A673 (cell line): ENCODE data around the gene PCNT. TPM values are rescaled to one million over a fixed set of nuclear protein-coding genes. Genes with fewer than 3 reads are reported as not detected.

Experiments
- BruUV-seq: library from RNA; stranded (reverse); fragments of 400-500 nt; replicated peaks from 2 replicates; lab custom pipeline; 2021; lab: Mats Ljungman, UMichigan
- CTCF ChIA-PET: fragments of 300-600 bp; sonication (Branson Sonifier 250); formaldehyde crosslinking; loops from one replicate; lab custom pipeline; 2022; ENCODE audit warnings: antibody characterized with exemption; lab: Charles Lee
- POLR2A ChIA-PET: fragments of 300-600 bp; sonication (Branson Sonifier 250); formaldehyde crosslinking; loops from one replicate; lab custom pipeline; 2022; ENCODE audit warnings: antibody characterized with exemption; ENCODE audit not compliant: low non-redundant PET; lab: Charles Lee
- DNase-seq: peaks from one replicate; pipeline ENCODE4 v3.0.0-alpha.2; 2015; ENCODE audit warnings: low spot score
- H3K27ac ChIP-seq: fragments of 200-600 bp; sonication (generic); 2 replicates; pipeline ENCODE4 v1.5.1; 2016; ENCODE audit warnings: mixed run types, low read depth, mild to moderate bottlenecking, mixed read lengths, antibody characterized with exemption, low read length; ENCODE audit not compliant: poor library complexity, severe bottlenecking
- H3K27me3 ChIP-seq: fragments of 200-600 bp; sonication (generic); replicated peaks from 2 replicates; pipeline ENCODE4 v1.6.1; 2017; ENCODE audit warnings: mixed run types, low read depth, mild to moderate bottlenecking, mixed read lengths, antibody characterized with exemption, low read length; ENCODE audit not compliant: insufficient read depth, poor library complexity
- H3K36me3 ChIP-seq: fragments of 200-600 bp; sonication (generic); 2 replicates; pipeline ENCODE4 v1.6.1; 2016; ENCODE audit warnings: mixed run types, mild to moderate bottlenecking, mixed read lengths, antibody characterized with exemption, low read length; ENCODE audit not compliant: insufficient read depth, poor library complexity, severe bottlenecking
- H3K4me1 ChIP-seq: fragments of 200-600 bp; sonication (generic); 2 replicates; pipeline ENCODE4 v1.6.1; 2017; ENCODE audit warnings: mixed run types, mild to moderate bottlenecking, mixed read lengths, antibody characterized with exemption, low read length; ENCODE audit not compliant: insufficient read depth, poor library complexity, severe bottlenecking
- H3K4me3 ChIP-seq: fragments of 200-600 bp; sonication (generic); 2 replicates; pipeline ENCODE4 v1.5.1; 2016; ENCODE audit warnings: low read depth, mixed run types, mild to moderate bottlenecking, mixed read lengths, low read length; ENCODE audit not compliant: poor library complexity, severe bottlenecking
- H3K9me3 ChIP-seq: fragments of 200-600 bp; sonication (generic); 2 replicates; pipeline ENCODE4 v1.6.1; 2016; ENCODE audit warnings: mixed run types, low read depth, mild to moderate bottlenecking, mixed read lengths, antibody characterized with exemption, low read length; ENCODE audit not compliant: poor library complexity, severe bottlenecking
- EZH2 ChIP-seq: fragments of 200-600 bp; sonication (generic); IDR thresholded peaks from 2 replicates; pipeline ENCODE4 v1.6.1; 2017; ENCODE audit warnings: borderline replicate concordance, low read depth, mild to moderate bottlenecking, mixed read lengths, antibody characterized with exemption, low read length; ENCODE audit not compliant: poor library complexity, severe bottlenecking
- intact Hi-C: fragments of 100-400 bp; cut with micrococcal nuclease; formaldehyde crosslinking; loops from one replicate; pipeline ENCODE4 v1.10.0; 2022; ENCODE audit not compliant: unreplicated experiment
- total RNA-seq: library from RNA; stranded (reverse); gene quantifications from 2 replicates; pipeline ENCODE4 v1.2.3, GENCODE V29; 2021
- TF ChIP-seq, protein P1 (sequence below): fragments of 300-800, 200-600 bp; sonication (generic); conservative IDR thresholded peaks from 2 replicates; pipeline ENCODE4 v1.5.1; 2017; ENCODE audit warnings: low read depth, mild to moderate bottlenecking, antibody characterized with exemption, low read length, moderate library complexity, mixed read lengths

PCNT gene
- total RNA-seq, 1 experiment from 2014 or later: 66.4 TPM

DNA sequence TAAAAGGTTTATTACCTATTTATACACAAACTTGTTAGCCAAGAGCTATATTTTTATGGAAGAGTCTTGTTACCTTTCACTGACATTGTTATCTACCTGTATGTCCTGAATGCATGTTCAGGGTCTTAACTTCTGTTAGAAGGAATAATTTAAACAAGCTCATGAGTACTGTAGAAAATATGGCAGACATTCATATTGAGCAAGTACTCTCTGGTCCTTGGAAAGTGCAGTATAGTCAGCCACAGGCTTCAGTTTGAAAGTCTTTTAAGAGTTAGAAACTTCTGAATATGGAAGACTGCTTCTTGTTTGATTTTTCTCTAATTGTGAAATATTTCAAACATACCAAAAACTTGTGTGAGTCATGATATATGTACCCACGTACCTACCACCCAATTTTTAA lies 151.3 kb downstream of the PCNT start:
- no peaks in the 10 kb centered on the region for H3K9me3 ChIP-seq
- no peaks in the 10 kb centered on the region for H3K27me3 ChIP-seq
- ChIA-PET CTCF (no interaction called here), POLR2A (no interaction called here)
- H3K36me3 ChIP-seq: peaks cover 3% of the 10 kb centered on the region
- no peak overlapping the region for H3K4me3 ChIP-seq
- BruUV-seq: no TSS peak
- no peak for DNase-seq
- intact Hi-C loops: no loop called here
- no peak overlapping the region for H3K27ac ChIP-seq
- TF ChIP-seq, protein P1, sequence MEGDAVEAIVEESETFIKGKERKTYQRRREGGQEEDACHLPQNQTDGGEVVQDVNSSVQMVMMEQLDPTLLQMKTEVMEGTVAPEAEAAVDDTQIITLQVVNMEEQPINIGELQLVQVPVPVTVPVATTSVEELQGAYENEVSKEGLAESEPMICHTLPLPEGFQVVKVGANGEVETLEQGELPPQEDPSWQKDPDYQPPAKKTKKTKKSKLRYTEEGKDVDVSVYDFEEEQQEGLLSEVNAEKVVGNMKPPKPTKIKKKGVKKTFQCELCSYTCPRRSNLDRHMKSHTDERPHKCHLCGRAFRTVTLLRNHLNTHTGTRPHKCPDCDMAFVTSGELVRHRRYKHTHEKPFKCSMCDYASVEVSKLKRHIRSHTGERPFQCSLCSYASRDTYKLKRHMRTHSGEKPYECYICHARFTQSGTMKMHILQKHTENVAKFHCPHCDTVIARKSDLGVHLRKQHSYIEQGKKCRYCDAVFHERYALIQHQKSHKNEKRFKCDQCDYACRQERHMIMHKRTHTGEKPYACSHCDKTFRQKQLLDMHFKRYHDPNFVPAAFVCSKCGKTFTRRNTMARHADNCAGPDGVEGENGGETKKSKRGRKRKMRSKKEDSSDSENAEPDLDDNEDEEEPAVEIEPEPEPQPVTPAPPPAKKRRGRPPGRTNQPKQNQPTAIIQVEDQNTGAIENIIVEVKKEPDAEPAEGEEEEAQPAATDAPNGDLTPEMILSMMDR: no peak
- peaks cover 4% of the 10 kb centered on the region for H3K4me1 ChIP-seq

DNA sequence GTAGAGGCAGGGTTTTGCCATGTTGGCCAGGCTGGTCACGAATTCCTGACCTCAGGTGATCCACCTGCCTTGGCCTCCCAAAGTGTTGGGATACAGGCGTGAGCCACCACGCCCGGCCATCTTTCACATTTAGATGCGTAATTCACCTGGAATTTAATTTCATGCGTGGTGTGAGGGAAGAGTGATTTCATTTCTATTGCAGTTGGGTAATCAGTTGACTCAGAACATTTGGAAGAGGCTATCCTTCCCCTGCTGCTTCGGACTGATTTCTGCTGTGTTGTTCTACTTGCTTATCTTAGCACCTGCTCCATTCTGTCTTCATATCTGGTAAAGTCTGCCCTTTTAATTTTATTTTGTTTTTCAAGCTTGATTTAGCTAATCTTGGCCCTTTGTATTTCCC lies 153.8 kb downstream of the PCNT start:
- H3K27ac ChIP-seq: no peak overlapping the region
- no peak for DNase-seq
- POLR2A ChIA-PET: no interaction called here
- no peak for TF ChIP-seq EZH2
- TF ChIP-seq, protein P1: no peak
- no peaks in the 10 kb centered on the region for H3K27me3 ChIP-seq
- H3K36me3 ChIP-seq: peaks cover 3% of the 10 kb centered on the region
- CTCF ChIA-PET: no interaction called here
- no peaks in the 10 kb centered on the region for H3K9me3 ChIP-seq
- no peaks in the 10 kb centered on the region for H3K4me1 ChIP-seq
- H3K4me3 ChIP-seq: no peak overlapping the region
- intact Hi-C loops: no loop called here
- no TSS peak for BruUV-seq

DNA sequence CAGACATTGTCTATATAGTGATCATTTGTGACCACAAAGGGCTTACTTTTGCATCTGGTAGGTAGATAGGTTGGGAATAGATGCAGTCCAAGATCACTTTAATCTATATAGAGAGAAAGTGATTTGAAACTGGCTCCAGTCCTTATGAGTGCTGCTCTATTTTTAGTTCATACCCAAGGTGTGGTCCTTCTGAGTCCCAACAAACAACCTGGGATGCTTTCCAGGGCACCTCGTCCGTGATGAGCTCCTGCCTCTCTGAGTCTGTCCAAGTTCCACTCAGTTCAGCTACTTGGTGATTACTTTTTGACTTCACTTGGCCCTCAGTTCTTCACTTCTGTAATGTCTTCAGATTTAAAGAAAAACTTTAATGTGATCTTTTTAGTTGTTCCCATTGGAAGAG lies 155.0 kb downstream of the PCNT start:
- no peak overlapping the region for H3K27ac ChIP-seq
- no peak for DNase-seq
- peaks cover 9% of the 10 kb centered on the region for H3K4me1 ChIP-seq
- TF ChIP-seq, protein P1: no peak
- no peak for TF ChIP-seq EZH2
- no TSS peak for BruUV-seq
- intact Hi-C loops: no loop called here
- H3K36me3 ChIP-seq: peaks cover 3% of the 10 kb centered on the region
- no peak overlapping the region for H3K4me3 ChIP-seq
- no peaks in the 10 kb centered on the region for H3K27me3 ChIP-seq
- CTCF ChIA-PET: no interaction called here
- H3K9me3 ChIP-seq: no peaks in the 10 kb centered on the region
- POLR2A ChIA-PET: no interaction called here
